Measurements from ENCODE around the gene DEDD. TPM values are rescaled to one million over a fixed set of nuclear protein-coding genes. Genes with fewer than 3 reads are reported as not detected.

DEDD gene
- total RNA-seq, 1 experiment from 2014 or later = 44.7 TPM

DNA sequence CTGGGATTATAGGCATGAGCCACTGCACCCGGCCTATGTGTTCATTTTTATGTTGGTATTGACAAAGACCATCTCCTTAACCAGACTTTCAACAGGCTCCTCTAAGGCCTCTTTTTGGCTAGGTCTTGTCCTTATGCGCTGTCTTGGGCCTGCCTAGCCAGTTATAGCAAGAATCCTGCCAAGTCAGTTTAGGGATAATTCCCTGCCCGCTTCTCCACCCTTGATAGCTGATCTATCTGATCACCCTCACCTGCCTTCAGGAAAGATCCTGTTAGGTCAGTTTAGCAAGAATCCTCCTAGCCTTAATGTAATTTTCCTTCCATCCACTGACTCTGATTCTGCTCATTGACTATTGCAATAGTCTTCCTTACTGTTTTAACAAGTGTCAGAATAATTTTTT lies 47.2 kb upstream of the DEDD start:
- Histone ChIP-seq H3K27me3 (ENCODE audit: insufficient read depth, low read length) (no peaks in the 10 kb centered on the region), H2BK20ac (ENCODE audit: low read depth, low read length, poor library complexity, severe bottlenecking) (no peak overlapping the region), H2BK12ac (ENCODE audit: insufficient read length, low read depth, low read length) (no peak overlapping the region), H3K4ac (ENCODE audit: low read depth, low read length) (no peak overlapping the region), H4K91ac (ENCODE audit: insufficient read length, low read depth, low read length) (no peak overlapping the region), H3K9me3 (ENCODE audit: control insufficient read depth, low read depth, low read length) (no peaks in the 10 kb centered on the region), H2AFZ (ENCODE audit: low read length) (no peak overlapping the region), H3K9ac (ENCODE audit: extremely low read depth, insufficient read length, low read length) (no peak overlapping the region), H3K18ac (ENCODE audit: insufficient read length, low read depth, low read length) (no peak overlapping the region), H3K27ac (ENCODE audit: insufficient read length, low read depth, low read length) (no peak overlapping the region), H3K79me1 (ENCODE audit: insufficient read depth, low read depth, low read length, poor library complexity, severe bottlenecking) (no peaks in the 10 kb centered on the region), H3T11ph (ENCODE audit: low read length) (no peak overlapping the region), H2AK5ac (ENCODE audit: insufficient read length, low read length) (no peak overlapping the region), H3K4me2 (ENCODE audit: insufficient read depth, insufficient read length, low read length) (no peak overlapping the region), H3K4me1 (ENCODE audit: insufficient read depth, low read length) (no peaks in the 10 kb centered on the region; the same call in 1 of the 2 replicates), H2BK15ac (ENCODE audit: low read depth, low read length) (no peak overlapping the region), H2BK120ac (ENCODE audit: low read depth, low read length, poor library complexity, severe bottlenecking) (no peak overlapping the region), H3K23ac (ENCODE audit: insufficient read length, low read depth, low read length) (no peak overlapping the region), H3K56ac (ENCODE audit: insufficient read length, low read depth, low read length) (no peak overlapping the region), H3K23me2 (ENCODE audit: insufficient read length, low read depth, low read length, poor library complexity, severe bottlenecking) (peaks cover 6% of the 10 kb centered on the region), H3K79me2 (ENCODE audit: insufficient read depth, low read length) (no peaks in the 10 kb centered on the region), H2BK5ac (ENCODE audit: insufficient read length, low read length) (no peak overlapping the region), H3K14ac (ENCODE audit: insufficient read depth, low read length) (no peak overlapping the region), H4K8ac (replicated peaks; ENCODE audit: insufficient read length, low read depth, low read length) (no peak overlapping the region), H4K5ac (ENCODE audit: insufficient read length, low read depth, low read length) (no peak overlapping the region), H4K20me1 (ENCODE audit: control insufficient read depth, insufficient read depth, insufficient read length) (no peaks in the 10 kb centered on the region)
- H3K4me3 Mint-ChIP-seq = no peak overlapping the region
- H3K27ac Mint-ChIP-seq = no peak overlapping the region
- DNase-seq = no peak
- peaks cover 21 to 22% of the 10 kb centered on the region in 2 experiments for H3K4me1 Mint-ChIP-seq
- TF ChIP-seq, protein P1, sequence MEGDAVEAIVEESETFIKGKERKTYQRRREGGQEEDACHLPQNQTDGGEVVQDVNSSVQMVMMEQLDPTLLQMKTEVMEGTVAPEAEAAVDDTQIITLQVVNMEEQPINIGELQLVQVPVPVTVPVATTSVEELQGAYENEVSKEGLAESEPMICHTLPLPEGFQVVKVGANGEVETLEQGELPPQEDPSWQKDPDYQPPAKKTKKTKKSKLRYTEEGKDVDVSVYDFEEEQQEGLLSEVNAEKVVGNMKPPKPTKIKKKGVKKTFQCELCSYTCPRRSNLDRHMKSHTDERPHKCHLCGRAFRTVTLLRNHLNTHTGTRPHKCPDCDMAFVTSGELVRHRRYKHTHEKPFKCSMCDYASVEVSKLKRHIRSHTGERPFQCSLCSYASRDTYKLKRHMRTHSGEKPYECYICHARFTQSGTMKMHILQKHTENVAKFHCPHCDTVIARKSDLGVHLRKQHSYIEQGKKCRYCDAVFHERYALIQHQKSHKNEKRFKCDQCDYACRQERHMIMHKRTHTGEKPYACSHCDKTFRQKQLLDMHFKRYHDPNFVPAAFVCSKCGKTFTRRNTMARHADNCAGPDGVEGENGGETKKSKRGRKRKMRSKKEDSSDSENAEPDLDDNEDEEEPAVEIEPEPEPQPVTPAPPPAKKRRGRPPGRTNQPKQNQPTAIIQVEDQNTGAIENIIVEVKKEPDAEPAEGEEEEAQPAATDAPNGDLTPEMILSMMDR (conservative IDR thresholded peaks at IDR 0.05) = no peak
- H3K27me3 Mint-ChIP-seq (ENCODE audit: low read depth) = peaks cover 5% of the 10 kb centered on the region
- H3K9me3 Mint-ChIP-seq = no peaks in the 10 kb centered on the region
- WGBS (ENCODE audit: extremely low coverage, insufficient read length, low lambda C conversion rate) = no CpG with 5 or more reads among the region's 3 CpGs
- peaks cover 2 to 15% (median 11%) of the 10 kb centered on the region in 3 experiments; a peak in 6 of 7 replicates for H3K36me3 Mint-ChIP-seq (ENCODE audit: insufficient read depth in 1 of 3, low read depth in 3 of 3)
